Keratinocyte (primary cell): ENCODE results near the gene PTMS.

Source experiments
- CTCF ChIP-seq, 3 experiments: IDR thresholded peaks in 1 of 3; conservative IDR thresholded peaks in 1 of 3; optimal IDR thresholded peaks in 1 of 3; 2 replicates in 2 of 3; 3 replicates in 1 of 3; pipeline versions ENCODE3 to v1.5.1; 2011; ENCODE audit warnings: low read length in 3 of 3, mild to moderate bottlenecking in 3 of 3, moderate library complexity in 2 of 3, control low read depth in 1 of 3, inconsistent platforms in 1 of 3; ENCODE audit not compliant: insufficient read depth in 2 of 3; ENCODE audit errors: extremely low read depth in 1 of 3
- EZH2 ChIP-seq: IDR thresholded peaks from one replicate; pipeline ENCODE4 v1.6.1; 2012; ENCODE audit warnings: inconsistent platforms, mild to moderate bottlenecking, low read length, moderate library complexity

GRCh38 chr12:6787309-6787708 lies 21.1 kb downstream of the PTMS start:
- TF ChIP-seq CTCF (optimal IDR thresholded peaks at IDR 0.05 in 1 of 3, IDR thresholded peaks at IDR 0.05 in 1 of 3, conservative IDR thresholded peaks at IDR 0.05 in 1 of 3; ENCODE audit: extremely low read depth in 1 of 3, insufficient read depth in 2 of 3, low read length in 3 of 3) (no peak), EZH2 (no peak)
